ENCODE results near the gene SCUBE1. TPM values are rescaled to one million over a fixed set of nuclear protein-coding genes. Genes with fewer than 3 reads are reported as not detected.

The SCUBE1 gene
- polyA plus RNA-seq, 3 donors: 4.4 to 11.1 (median 7.9) TPM

DNA sequence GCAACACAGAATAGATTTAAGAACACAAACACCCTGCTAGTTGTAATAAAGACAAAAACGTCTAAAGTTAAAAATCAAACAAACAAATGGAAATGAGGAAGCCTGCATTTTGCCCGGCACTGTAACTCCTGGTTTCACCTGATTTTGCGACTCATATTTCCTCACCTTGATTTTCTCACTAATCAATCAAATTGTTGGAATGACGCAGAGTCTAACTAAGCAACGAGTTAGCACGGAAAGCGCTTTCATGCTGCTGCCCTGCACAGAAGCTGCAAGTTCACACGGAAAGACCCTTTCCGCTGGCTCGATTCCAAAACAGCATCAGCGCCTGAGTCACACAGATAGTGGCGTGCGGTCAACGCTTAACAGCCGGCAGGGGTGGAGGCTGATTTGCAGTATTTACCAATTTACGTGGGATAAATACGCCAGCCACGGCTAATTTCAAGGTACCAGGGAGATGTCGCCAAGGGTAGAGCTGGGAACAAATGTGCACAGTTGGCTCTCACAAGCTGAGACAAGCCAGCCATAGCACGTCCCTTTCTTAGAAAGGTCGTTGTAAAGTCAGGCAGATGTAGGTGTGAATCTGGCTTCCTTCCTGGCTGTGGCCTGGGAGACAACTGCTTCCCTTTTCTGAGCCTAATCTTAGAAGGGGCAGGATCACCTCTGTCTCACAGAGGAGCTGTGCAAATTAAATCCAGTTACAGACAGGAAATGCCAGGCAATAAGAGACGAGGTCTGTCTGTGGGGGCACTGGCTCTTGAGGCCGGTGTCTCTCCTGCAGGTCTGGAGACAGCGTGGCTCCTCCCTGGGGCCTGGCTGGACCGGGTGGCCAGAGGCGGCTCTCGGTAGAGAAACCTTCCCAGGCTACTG is 79.3 kb downstream of the SCUBE1 start:
- peak; percentile 80 for DNase-seq

DNA sequence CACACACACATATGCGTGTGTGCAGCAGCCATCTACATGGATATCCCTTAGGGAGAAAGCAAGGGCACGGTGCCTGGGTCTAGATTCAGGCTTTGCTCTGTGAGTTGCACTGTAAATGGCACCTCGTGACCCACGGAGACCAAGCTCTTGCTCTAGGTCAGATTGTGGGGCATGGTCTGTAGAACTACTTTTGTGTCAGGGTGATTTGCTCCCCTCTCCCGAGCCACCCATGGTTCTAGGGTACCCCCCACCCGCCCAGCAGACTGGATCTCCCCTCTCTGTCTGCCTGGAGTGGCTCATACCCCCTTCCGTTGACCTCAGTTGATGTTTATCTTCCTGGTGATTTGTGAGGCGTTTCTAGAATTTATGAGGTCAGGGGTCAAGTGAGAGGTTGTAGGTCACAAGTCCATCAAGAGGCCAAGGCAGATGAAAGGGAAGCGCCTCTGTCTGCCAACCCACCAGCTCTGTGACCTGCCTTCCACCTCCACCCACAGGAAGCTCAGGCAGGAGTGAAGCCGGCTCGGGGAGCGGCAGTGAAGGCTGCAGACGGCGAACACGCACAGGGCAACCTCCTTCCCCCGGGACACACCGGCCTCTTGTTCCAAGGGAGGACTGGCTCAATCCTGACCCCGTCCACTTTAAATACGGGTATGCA is 80.1 kb downstream of the SCUBE1 start:
- peak; percentile 66 for DNase-seq

DNA sequence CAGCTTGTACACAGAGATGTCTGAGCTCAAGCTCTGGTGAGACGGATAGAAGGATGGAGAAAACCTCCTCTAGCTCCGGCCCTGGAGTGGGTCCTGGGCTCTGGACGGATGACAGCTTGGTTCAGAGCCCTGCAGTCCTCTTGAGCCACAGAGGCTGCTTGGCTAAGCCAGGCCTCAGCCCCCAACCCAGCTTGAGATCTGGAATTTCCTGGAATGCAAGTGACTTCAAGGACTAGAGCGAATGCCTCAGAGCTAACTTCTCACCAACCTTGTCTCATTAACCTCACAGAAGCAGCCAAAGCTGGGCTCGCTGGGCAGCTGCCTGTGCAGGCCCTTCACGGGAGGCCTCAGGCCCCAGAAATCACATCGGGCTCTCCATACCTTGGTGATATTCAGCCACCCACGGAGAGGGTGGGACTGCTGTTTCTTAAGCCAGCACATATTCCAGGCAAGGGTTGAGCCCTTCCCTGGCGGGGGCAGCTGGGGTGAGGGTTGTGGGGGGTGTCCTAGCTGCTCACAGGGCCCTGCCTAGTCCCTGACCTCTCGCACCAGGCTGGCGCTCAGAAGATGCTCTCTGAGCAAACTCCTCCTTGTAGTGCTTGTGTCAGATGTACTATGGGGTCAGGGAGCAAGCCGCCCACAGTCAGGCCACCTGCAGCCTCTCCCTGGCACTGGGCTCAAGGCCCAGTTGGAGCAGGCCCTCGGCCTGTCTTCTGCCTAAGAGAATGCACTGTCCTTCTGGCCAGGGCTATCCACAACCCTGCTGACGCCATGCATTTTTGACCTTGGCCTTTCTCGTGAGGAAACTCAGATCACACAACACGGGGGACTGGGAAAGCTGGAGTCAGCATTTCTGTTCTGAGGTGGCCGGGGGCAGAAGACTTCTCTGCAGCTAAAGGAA is 82.6 kb downstream of the SCUBE1 start:
- DNase-seq: no peak

DNA sequence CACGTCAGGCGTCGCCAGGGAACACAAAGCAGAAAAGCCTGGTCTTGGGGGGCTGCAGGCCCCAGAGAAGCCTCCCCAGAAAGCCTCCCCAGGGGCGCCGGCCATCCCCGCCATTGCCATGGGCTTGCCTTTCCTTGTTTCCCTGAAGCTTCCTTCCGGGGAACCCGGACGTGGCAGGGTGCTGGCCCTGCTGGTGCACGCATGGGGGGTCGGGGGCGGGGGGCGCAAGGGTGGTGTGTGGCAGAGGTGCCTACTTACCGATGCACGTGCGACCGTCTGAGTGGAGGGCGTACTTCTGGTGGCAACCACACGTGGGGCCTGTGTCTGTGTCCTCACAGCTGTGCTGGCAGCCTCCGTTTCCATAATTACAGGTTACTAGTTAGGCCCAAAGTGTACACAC is 85.2 kb downstream of the SCUBE1 start:
- no peak for DNase-seq

DNA sequence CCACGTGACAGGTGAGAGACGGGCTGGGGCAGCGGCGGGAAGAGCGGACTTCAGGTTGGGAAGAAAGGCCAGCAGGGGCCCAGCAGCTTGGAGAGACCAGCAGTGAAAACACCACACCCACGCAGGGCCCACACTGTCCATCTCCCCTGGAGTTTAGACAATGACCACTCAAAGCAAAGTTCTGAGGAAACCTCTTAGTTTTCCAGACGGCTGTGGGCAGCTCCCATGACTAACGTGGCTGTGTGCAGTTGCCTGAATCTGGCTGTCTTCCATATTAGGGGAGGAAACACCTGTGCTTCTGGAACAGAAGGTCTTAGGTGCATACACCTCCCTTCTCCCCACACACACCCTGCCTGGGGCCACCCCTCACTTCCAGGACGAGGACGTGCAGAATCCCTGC is 85.6 kb downstream of the SCUBE1 start:
- no peak for DNase-seq

DNA sequence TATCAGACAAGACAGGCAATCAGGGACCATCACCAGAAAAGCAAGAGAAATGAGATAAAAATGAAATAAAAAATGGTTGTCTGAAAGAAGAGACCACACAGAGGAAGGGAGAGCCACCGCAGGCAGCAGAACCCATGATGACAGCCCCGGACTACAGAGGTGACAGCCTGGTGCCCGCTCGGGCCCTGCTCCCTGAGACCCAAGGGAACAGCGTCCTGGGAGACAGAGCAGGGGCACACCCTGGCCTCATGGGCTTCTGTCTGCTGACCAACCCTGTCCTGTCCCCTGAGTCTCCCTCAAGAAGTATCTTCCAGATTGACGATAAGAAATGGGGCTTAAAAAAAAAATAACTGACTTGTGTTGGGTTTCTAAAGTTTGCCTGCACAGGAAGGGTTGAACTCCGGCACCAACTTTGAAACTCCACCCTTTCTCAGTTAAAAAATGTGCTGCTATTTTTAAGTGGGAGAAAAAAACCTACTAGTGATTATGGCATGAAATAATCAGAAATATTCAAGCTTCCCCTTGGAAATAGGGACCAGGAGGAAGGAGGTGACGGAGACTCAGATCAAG is 86.1 kb downstream of the SCUBE1 start:
- no peak for DNase-seq

DNA sequence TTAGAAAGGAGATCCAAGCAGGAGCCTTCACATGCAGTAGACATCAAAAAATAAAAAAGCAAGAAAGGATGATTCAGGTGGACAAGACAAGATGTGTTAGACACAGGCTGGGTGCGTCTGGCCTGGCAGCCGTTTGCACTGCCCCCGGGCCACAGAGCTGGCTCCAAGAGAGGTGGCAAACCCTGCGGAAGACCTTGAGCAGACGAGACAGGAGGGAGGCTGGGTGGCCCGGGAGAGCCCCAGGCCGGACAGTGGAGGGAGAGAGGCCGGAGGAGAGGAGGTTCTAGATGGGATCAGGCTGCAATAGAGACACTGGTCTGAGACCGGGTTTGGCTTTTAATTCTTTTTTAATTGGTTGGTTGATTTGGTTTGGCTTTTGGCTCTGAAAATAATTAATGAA is 86.6 kb downstream of the SCUBE1 start:
- no peak for DNase-seq

DNA sequence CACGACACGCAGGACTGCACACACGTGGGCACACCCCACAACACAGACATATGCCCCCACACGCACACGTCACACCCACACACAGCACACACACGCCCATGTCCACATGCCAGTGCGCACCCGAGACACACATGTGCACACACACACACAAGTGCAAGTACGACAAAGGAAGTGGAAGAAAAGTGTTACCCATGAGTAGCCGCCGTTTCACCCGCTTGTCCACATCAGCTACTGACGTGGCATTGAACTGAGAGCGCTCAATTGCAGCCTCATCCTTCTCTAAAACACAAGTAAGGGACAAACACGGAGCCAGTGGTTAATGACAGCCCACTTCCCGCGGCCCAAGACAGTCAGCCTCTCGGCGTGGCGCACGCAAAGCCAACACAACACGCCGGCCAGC is 87.9 kb downstream of the SCUBE1 start:
- DNase-seq: no peak

DNA sequence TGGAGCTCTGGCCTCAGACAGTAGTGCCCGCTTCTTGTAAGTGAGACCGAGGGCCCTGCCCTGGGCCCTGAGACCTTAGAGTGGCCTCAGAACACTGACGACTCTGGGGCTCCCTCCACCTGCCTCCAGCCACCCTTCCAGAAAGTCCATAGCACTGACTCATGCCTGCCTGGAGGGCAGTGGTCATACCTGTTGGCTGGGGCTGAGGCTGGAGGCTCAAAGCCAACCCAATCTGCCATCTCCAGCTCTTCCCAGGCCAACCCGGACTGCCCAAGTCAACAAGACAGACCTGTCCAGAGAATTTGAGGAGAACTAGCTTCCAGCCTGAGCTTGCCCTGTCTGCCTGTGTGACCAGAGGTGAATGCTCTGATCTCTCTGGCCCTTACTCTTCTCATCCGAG is 89.3 kb downstream of the SCUBE1 start:
- DNase-seq: no peak

DNA sequence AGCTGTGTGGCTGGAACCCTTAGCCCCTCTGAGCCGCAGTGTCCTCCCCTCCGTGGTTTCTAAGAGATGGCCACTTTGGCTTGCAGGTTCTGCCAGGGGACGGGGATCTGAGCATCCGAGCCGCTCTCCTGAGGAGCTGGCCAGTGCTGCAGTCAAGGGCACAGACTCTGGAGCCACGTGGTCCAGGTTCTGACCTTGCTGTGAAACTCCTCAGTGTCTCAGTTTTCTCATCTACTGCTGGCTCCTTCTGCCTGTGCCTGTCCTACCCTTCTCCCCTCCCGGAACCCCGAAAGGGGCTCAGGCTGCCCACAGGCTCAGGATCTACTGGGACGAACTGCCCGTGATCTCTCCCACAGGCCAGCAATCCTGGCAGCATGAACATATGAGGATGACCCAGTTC is 90.9 kb downstream of the SCUBE1 start:
- no peak for DNase-seq

DNA sequence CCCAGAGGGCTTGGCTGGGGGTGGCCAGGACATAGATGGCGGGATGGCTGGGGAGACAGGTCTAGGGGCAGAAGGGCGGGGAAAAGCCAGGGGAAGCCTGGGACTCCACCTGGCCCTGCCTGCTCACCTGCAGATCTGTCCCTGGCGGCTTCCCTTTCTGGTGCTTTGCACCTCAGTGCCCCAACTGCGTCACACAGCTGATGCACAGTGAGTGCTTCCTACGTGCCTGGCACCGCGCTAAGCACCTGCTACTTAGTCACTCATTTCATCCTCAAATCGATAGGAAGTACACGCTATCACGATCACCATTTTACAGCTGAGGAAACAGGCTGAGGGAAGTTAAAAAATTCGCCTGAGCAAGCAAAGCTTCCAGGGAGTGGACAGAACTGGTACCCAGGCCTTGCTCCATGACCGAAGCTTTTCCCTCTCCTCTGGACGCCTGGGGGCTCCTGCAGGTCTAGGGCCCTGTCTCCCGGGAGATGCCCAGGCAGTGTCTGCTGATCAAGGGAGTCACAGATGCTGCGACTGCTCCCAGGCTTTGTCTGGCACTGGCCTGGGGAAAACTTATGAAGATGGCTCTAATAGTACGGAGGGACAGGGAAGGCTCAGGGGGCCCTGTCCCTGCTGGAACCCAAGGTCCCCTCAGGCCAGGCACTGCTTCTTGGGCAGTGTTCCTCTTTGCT is 93.2 kb downstream of the SCUBE1 start:
- no peak for DNase-seq

DNA sequence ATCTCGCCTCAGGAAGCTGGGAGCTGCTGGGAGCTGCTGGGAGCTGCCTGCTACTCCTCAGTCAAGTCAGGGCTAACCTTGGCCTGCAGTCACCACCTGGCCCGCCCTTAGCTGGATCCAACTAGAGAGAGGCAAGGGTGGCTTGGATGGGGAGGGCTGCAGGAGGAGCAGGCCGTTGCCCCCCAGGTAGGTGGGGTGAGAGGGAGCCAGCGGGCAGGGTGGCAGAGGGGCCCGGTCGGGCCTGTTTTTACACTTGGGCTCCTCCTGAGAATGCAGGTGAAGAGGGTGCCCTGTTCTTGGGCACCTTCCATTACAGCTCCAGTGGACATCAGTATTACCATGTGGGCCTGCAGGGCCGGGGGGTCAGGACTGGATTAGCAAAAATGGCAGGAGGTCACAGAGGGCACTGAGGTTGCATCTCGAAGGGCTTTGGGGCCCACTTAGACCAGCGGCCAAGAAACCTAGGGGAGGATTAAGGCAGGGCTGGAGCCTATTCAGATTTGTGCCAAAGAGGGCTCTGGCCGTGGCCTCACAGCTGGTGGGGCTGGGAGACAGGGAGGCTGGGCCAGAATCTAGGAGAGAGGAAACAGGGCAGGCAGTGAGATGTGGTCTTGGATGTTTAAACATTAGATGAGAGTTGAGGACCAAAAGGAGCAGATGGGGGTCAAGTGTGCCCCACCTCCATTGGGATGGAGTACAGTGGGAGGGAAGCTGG is 95.5 kb downstream of the SCUBE1 start:
- no peak for DNase-seq

DNA sequence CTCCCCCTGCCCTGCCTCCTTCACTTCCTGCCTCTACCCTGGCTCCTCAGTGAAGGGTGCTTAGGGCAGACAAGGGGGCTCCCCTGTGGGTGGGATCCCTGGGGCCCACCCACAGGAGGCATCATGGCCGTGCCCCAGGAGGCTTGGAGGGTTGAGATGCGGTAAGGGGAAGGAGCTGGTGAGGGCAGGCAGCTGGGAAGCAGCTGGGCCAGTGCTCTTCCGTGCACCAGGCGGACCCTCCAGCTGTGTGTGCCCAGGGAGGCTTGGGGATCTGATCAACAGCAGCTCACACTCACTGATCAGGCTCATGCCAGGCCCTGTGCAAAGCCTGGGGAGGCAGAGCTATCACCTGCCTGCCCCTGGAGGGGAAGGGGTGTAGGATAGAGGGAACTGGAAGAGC is 97.0 kb downstream of the SCUBE1 start:
- DNase-seq: no peak

DNA sequence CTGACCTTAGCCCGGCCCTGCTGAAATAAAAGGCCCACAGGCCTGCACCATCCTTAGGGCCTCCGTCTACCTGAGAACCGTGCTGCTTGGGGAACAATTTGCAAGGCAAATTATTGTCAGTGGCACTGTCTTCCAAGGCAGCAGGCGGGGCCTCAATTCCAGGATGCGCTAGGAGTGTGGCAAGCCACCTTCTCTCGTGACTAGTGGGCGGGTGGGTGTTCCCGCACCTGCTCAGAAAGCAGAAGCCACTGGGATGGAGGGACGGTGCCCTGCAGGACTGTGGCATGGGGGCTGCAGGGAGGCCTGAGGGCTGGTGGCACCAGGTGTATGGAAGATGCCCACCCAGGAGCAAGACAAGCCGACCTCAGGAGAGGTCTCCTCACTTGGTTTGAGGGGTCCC is 97.5 kb downstream of the SCUBE1 start:
- no peak for DNase-seq

DNA sequence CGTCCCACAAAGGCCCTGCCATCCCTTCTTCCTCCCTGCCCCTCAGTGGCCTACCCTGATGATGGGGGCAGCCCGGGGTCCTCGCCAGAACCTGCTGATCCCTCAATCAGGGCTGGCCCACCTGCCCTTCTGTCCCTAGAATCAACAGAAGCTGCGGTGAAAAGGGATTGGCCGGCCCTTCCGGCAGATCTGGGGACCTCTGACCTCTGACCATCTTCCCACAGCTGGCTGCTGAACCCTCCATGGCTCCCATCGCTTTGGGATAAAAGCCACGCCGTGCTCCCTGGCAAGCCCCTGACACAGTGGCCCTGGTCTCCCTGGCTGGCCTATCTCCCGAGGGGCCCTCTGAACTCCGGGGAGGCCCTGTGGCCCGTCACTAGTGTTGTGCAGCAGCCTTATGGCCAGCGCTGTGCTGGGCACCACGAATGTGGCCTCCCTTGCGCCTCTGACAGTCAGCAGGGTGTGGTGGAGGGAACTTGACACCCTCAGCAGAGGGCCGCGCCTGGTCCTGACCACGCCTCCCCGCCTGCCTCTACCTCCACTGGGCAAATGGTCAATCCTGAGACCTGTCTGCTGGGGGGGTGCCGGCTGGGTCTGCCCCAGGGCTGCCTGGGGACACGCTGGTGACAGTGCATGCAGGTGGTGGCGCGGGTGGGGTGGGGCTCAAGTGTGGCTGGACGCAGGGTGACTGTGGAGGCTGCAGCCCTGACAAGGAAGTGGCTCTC is 98.2 kb downstream of the SCUBE1 start:
- no peak for DNase-seq

DNA sequence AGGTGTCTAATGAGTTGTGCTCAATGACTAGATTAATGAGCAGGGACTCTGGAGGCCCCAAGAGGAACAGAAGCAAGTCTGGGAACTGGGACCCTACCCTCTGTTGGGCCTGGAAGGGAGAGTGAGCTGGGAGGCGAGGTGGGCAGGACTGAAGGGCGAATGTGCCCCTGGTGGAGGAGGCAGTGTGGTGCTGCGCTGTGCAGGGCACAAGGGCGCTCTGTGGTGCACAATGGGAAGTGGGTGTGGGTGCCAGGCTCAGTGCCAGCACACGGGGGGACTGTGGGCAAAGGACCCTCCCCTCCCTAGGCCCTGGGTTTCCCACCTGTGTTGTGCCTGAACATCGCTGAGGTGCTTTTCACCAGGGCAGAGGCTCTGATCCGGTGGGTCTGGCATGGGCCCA is 98.8 kb downstream of the SCUBE1 start:
- DNase-seq: no peak

DNA sequence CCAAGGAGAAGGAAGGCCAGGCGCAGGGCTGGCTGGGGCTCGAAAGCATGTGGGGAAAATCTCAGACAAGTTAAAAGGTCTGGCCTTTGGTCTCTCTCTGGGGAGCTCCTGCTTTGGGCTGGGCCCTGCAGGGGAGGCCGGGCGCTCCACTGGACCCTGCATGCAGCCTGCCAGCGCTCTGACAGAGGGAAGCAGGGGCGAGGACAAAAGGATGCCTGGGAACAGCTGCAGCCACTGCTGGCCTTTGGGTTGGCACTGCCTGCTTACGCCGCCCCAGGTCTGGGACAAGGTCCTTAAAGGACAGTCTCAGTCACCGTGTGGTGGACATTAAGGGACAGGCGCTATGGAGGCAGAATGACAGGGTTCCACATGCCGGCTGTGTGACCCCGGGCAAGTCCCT is 99.8 kb downstream of the SCUBE1 start:
- DNase-seq: no peak

DNA sequence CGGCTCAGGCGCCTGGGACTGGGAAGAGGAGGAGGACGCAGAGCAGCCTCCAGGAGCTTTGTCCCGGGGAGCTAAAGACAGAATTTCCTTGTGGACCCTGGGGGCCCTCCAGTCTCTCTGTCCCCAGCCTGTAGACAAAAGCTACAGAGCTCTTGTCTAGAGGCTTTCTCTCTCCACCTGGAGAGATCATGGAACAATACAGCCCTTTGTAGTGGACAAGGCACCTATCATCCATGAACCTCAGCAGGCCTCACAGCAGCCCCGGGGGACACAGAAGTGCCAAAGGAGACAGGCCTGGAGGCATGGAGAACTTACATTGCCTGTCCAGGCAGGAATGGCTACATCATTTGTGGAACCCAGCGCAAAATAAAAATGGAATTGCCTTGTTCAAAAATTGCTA is 100.5 kb downstream of the SCUBE1 start:
- no peak for DNase-seq

DNA sequence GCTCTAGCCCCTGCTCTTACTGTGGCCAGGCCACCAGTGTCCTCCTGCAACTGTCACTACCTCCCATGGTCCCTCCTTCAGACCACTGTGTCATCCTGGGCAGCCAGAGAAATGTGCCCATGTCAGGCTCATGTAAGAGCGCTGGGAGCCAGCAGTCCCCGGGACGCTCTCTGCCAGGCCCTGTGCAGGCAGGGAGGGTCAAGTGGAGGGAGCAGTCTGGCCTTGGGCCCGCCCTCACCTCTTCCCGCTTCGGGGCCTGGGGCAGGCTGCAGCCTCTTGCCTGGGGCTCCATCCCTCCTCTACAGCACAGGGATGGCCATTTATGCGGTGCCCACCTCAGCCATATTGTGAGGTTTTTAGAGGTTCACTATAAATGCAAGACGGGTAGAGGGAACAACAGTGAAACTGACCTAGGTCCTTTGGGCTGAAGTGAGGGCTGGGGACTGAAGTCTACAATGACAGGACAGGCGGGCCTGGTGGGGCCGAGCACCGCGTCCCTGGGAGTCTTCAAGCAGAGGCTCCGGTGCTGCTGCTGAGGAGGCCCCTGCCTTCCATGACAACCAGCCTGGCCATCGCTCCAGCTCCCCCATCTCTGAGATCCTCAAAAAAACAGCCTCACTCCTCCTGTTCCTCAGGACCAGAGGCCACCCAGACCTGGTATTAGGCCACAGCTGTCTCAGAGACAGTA is 101.3 kb downstream of the SCUBE1 start:
- DNase-seq: no peak
